ENCODE results near the gene NAIF1.

Gene NAIF1

DNA sequence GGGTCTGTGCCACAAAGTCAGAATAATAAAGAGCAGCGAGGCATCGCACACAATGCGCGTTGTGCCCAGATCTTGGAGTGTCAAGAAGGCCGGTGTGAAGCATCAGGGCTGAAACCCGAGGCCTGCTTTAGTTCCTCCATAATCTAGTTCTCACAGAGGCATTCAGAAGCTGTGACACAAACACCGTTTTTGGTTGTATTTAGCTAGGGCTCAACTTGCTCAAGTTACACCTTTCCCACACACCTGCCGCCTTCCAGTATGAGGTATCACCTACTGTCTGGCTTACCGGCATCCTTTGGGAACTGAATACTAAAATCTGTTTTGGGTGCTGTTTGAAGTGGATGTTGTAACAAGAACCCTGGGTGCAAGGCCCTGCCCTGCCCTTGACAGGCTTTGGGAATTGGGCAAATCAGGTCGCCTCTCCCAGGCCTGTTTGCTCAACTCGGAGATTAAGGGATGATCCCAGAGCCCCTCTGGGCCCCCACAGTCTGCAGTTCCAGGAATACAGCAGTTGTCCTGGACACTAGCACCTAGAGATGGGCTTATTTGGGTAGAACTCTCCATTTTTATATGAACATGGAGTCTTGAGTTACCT lies 27.9 kb upstream of the NAIF1 start:
- DNase-seq (ENCODE audit: low read depth): no peak
- TF ChIP-seq, protein P1, sequence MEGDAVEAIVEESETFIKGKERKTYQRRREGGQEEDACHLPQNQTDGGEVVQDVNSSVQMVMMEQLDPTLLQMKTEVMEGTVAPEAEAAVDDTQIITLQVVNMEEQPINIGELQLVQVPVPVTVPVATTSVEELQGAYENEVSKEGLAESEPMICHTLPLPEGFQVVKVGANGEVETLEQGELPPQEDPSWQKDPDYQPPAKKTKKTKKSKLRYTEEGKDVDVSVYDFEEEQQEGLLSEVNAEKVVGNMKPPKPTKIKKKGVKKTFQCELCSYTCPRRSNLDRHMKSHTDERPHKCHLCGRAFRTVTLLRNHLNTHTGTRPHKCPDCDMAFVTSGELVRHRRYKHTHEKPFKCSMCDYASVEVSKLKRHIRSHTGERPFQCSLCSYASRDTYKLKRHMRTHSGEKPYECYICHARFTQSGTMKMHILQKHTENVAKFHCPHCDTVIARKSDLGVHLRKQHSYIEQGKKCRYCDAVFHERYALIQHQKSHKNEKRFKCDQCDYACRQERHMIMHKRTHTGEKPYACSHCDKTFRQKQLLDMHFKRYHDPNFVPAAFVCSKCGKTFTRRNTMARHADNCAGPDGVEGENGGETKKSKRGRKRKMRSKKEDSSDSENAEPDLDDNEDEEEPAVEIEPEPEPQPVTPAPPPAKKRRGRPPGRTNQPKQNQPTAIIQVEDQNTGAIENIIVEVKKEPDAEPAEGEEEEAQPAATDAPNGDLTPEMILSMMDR (IDR thresholded peaks at IDR 0.05; ENCODE audit: control insufficient read depth, extremely low read depth, insufficient read depth): no peak
- no peak overlapping the region for H3K4me3 ChIP-seq (ENCODE audit: low read depth, low read length)

DNA sequence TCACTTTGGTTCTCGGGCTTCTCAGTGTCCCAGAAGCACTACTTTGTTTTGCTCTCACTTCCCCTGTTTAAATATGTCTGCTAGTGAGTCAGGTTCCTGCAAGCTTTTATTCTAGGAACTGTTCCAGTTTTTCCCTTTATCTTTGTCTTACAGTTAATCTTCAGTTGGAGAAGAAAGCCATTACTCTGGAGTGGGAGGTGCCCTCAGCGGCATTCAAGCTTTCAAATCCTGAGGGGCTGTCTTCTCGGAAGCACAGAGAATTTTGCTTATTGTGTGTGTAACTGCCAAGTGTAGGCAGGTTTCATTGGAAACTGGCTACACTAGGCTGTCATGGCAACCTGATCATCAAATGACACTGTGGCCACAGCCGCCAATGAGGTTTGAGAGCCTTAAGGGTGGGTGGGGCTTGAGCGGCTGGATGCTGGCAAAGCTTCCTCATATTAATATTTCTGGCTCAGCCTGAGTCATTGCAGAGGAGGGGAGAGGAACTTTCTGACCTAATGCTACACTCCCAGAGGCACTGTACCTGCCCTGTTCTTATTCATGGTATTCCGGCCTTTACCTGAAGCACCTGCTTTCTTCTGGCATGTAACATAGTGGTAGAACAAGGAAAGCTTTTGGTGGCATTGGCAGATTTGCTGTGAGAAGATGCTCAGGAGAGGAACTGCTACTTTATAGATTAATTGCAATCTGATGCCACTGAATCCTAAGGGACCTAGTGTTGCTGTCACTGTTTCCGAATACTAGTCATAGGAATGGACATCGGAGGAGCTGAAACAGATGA lies 27.2 kb upstream of the NAIF1 start:
- peak; percentile 97 for DNase-seq (ENCODE audit: low read depth)
- H3K4me3 ChIP-seq (ENCODE audit: low read depth, low read length): peak overlapping the region; percentile 1; the same call in 1 of the 2 replicates

DNA sequence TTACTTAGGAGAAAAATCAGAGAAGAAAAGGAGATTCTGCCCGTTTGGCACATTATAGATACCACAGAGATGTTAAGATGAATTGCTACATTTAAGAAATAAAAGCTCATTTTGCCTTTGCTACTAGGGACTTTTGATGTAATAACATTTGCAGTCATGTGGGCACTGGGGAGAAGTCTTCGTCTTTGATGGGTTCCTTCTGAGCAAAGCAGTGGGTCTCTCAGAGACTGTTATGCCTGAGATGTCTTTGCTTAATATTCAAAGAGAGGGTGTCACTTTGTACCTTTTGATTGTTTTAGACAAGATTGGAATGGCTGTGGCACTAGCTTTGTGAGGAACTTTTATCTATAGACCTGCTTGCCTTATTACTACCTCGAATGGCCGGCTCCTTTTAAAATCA lies 25.9 kb upstream of the NAIF1 start:
- TF ChIP-seq, protein P1 (IDR thresholded peaks at IDR 0.05; ENCODE audit: control insufficient read depth, extremely low read depth, insufficient read depth): no peak
- no peak overlapping the region for H3K4me3 ChIP-seq (ENCODE audit: low read depth, low read length)
- no peak for DNase-seq (ENCODE audit: low read depth)

More for the DNA sequence above, 27.2 kb upstream of the NAIF1 start:
- TF ChIP-seq, protein P1 (IDR thresholded peaks at IDR 0.05; ENCODE audit: control insufficient read depth, extremely low read depth, insufficient read depth): no peak

DNA sequence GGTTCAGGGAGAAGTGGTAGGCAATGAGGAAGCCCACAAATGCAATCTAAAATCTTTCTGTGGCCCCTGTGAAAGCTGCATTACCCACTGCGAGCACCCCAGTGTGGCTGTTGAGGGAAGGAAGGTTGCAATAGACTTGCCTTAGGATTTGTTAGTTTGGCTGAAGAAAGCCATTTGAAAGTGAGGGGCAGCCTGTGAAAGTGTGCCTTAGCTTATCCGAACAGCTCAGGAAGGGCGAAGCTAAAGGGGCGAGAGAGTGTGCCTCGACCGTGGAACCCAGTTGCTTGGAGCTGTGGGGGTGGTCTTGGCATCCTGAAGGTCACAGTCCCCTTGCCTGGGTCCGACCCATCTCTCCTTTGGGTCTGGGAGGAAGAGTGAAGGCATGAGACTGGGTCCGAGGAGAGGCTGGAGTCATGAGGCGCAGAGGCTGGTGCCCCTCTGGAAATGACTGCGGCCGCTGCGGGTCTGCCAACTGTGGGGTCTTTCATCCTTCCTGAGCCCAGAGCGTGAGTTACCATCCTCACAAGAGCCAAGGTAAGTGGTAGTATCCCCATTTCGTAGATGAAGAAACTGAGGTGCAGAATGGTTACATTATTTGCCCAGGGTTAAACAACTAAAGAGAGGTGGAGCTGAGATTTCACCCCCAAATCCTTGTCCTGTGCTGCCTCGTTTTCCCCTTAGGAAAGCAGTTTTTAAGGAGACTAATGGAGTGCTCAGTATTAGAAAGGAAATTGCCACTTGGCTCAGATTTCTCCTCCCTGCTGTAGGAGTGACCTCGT lies 25.3 kb upstream of the NAIF1 start:
- H3K4me3 ChIP-seq (ENCODE audit: low read depth, low read length): no peak overlapping the region
- TF ChIP-seq, protein P1 (IDR thresholded peaks at IDR 0.05; ENCODE audit: control insufficient read depth, extremely low read depth, insufficient read depth): no peak

DNA sequence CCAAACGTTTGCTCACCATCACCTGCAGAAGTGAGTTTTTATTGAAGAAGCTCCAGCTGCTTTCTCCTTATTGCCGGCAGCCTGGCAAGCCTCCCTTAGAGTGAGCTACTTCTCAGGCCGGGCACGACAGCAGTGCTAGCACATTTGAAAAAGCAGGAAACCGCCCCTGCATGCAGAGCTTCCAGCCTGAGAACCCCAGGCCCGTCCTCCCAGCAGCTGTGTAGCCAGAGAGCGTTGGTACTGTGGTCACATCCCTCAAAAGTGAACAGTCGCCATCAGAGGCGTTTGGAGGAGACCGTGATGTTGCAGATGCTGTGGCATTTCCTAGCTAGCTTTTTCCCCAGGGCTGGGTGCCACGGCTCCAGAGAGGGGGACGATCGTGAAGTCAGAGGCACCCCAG lies 24.5 kb upstream of the NAIF1 start:
- DNase-seq (ENCODE audit: low read depth): no peak
- TF ChIP-seq, protein P1 (IDR thresholded peaks at IDR 0.05; ENCODE audit: control insufficient read depth, extremely low read depth, insufficient read depth): no peak
- no peak overlapping the region for H3K4me3 ChIP-seq (ENCODE audit: low read depth, low read length)

More for the DNA sequence above, 25.3 kb upstream of the NAIF1 start:
- DNase-seq (ENCODE audit: low read depth): no peak

DNA sequence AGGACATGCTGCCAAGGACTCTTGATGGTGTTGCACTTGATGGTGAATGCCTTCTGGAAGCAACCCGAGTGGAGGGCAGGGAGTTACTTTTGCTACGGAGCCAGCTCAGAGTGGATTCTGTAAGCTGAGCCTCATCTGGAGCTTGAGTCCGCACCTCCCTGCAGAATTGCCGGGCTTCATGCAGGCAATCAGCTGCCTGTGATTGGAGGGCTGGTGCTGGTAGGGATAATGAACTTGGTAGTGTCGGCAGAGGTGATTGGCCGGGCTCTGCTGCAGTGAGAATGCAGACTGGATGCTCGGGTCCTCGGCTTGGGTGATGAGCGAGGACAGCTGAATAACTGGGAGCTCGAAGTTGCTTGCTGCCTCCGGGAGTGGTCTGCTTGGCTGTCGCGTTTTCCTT lies 24.0 kb upstream of the NAIF1 start:
- no peak overlapping the region for H3K4me3 ChIP-seq (ENCODE audit: low read depth, low read length)
- DNase-seq (ENCODE audit: low read depth): no peak
- TF ChIP-seq, protein P1 (IDR thresholded peaks at IDR 0.05; ENCODE audit: control insufficient read depth, extremely low read depth, insufficient read depth): no peak
